Smooth muscle cell of the coronary artery (primary cell): ENCODE data around the gene SLAMF8. TPM values are rescaled to one million over a fixed set of nuclear protein-coding genes. Genes with fewer than 3 reads are reported as not detected.

Source experiments
- total RNA-seq: library from RNA; depleted of rRNA; stranded (reverse); fragments of >200 nt; gene quantifications from 2 replicates; pipeline ENCODE4 v1.2.3, GENCODE V29; 2014; ENCODE audit warnings: low replicate concordance

Gene SLAMF8
- total RNA-seq, result not detected in 2 replicates

DNA sequence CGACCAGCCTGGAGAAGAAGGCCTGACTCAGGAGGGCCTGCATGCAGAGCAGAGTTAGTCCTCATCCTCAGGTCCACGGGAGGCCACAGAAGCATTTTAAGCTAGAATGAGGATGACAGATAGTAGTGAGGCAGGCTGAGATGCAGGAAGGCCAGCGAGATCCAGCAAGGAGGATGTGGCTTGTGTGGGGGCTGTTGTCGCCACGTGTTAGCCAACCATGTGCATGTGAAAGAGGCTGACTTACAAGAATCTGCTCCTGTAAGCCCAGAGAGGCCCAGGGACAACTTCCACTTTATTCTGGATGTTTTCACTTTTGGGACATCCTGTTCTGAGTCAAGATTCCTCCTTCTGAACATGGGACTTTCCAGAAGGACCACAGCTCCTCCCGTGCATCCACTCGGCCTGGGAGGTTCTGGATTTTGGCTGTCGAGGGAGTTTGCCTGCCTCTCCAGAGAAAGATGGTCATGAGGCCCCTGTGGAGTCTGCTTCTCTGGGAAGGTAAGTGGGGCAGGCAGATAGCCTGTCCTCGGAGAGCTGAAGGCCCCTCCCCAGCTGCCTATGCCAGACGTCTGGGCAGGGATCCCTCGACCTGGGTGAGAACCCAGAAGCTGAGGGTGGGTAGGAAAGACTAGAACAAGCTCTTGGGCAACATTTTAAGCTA lies at the start of gene SLAMF8:
SLAMF8 (plus strand) TSS at position 433 of the 661 bp plus-strand sequence; CDS start at position 459, 26 bp downstream.

GRCh38 chr1:159780583-159781582 lies 45.8 kb upstream of the SLAMF8 start, which contains the start of gene DUSP23:
DUSP23 (plus strand) TSS chr1:159780962; CDS start chr1:159781101, 139 bp downstream.

GRCh38 chr1:159802111-159802510 lies 24.6 kb upstream of the SLAMF8 start, which contains the start of gene FCRL6:
FCRL6 (plus strand) TSS chr1:159802360; CDS start chr1:159802425, 65 bp downstream.

GRCh38 chr1:159862557-159862956 lies 35.9 kb downstream of the SLAMF8 start, which contains the start of gene VSIG8:
VSIG8 (minus strand) TSS chr1:159862657; CDS start chr1:159862521, 136 bp downstream.

Other genes starting within 250 kb of the SLAMF8 start
- not detected in 2 replicates for gene APCS, start 239.0 kb upstream of the SLAMF8 start, total RNA-seq
- gene CRP, start 112.3 kb upstream of the SLAMF8 start, total RNA-seq, result not detected in 2 replicates
- gene DUSP23, start 45.9 kb upstream of the SLAMF8 start, total RNA-seq, result 14.4 and 40.7 TPM in 2 replicates
- not detected in 2 replicates for gene FCRL6, start 24.5 kb upstream of the SLAMF8 start, total RNA-seq
- gene VSIG8, start 35.8 kb downstream of the SLAMF8 start, total RNA-seq, result 0.08 TPM in 1 of 2 replicates, not detected in the other
- gene CFAP45, start 73.3 kb downstream of the SLAMF8 start, total RNA-seq, result 0.23 and 1.1 TPM in 2 replicates
- gene TAGLN2, start 98.6 kb downstream of the SLAMF8 start, total RNA-seq, result 135 and 476 TPM in 2 replicates
- 0.12 TPM in 1 of 2 replicates, not detected in the other for gene IGSF9, start 118.7 kb downstream of the SLAMF8 start, total RNA-seq
- gene SLAMF9, start 127.4 kb downstream of the SLAMF8 start, total RNA-seq, result 0.38 TPM in 1 of 2 replicates, not detected in the other
- 1.6 and 3.0 TPM in 2 replicates for gene PIGM, start 205.1 kb downstream of the SLAMF8 start, total RNA-seq
- gene KCNJ10, start 243.3 kb downstream of the SLAMF8 start, total RNA-seq, result not detected in 2 replicates